Lower lobe of right lung (tissue), 2 donors: ENCODE measurements around the gene EPB41L4B. TPM values are rescaled to one million over a fixed set of nuclear protein-coding genes. Genes with fewer than 3 reads are reported as not detected.

Source experiments
- ATAC-seq, 2 donors: fragments of 200-7000 bp; cut with Tn5 transposase; one replicate each; pipeline ENCODE4 v1.9.1; 2020 to 2022; ENCODE audit warnings: mild to moderate bottlenecking in 2 of 2, moderate library complexity in 2 of 2
- DNase-seq: peaks from one replicate; pipeline ENCODE4 v3.0.0-alpha.2; 2020
- H3K27ac ChIP-seq: fragments of 200-600 bp; one replicate; pipeline ENCODE4 v1.8.0; 2022
- H3K27me3 ChIP-seq: fragments of 200-600 bp; one replicate; pipeline ENCODE4 v1.8.0; 2022; ENCODE audit warnings: low read depth
- H3K36me3 ChIP-seq: fragments of 200-600 bp; one replicate; pipeline ENCODE4 v1.8.0; 2022; ENCODE audit warnings: mild to moderate bottlenecking
- H3K4me1 ChIP-seq: fragments of 200-600 bp; one replicate; pipeline ENCODE4 v1.8.0; 2022
- H3K4me3 ChIP-seq: fragments of 200-600 bp; one replicate; pipeline ENCODE4 v1.8.0; 2022; ENCODE audit warnings: mild to moderate bottlenecking
- H3K9me3 ChIP-seq: fragments of 200-600 bp; one replicate; pipeline ENCODE4 v1.8.0; 2022
- intact Hi-C: fragments of 100-400 bp; cut with DNase I; formaldehyde crosslinking; loops from one replicate; pipeline ENCODE4 v1.11.0; 2022
- total RNA-seq: library from RNA; stranded (reverse); fragmentation: NEBNext Ultra II Directional; extraction: Animal tissue kit (Norgen Biotek cat#: 25700); gene quantifications from one replicate; pipeline ENCODE4 v1.2.1, GENCODE V29; 2021
- TF ChIP-seq, protein P1 (sequence below): fragments of 200-600 bp; IDR thresholded peaks from one replicate; pipeline ENCODE4 v1.8.0; 2022; ENCODE audit warnings: antibody characterized with exemption, mild to moderate bottlenecking
- donor health status: DM: no; HTN: yes; CAD: no; lungs with severe emphysema.

The EPB41L4B gene
- total RNA-seq, 1 donor from 2014 or later = 12.1 TPM

DNA sequence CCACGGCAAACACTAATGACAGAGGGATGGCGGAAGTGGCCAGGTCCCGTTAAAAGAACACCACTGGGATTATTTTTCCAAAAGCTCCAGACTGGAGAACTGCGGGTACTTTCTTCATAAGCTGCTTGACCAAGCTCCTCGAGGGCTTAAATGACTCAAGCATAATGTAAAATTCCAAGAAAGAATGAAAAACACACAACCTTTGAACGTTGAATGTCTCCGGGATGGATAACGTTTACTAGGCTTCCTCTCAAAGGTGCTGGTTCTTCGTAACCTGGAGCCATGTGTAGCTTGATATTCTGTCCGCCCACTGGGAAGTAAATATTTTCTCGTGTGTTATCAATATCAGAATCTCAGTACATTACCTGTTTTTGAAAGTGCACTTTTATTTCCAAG is 67.6 kb downstream of the EPB41L4B start:
- Histone ChIP-seq H3K4me3 (no peak overlapping the region), H3K36me3 (no peaks in the 10 kb centered on the region), H3K4me1 (peaks cover 18% of the 10 kb centered on the region), H3K27ac (no peak overlapping the region), H3K9me3 (no peaks in the 10 kb centered on the region), H3K27me3 (no peaks in the 10 kb centered on the region)
- no peak for ATAC-seq
- intact Hi-C loops = no loop called here
- DNase-seq = no peak
- TF ChIP-seq, protein P1, sequence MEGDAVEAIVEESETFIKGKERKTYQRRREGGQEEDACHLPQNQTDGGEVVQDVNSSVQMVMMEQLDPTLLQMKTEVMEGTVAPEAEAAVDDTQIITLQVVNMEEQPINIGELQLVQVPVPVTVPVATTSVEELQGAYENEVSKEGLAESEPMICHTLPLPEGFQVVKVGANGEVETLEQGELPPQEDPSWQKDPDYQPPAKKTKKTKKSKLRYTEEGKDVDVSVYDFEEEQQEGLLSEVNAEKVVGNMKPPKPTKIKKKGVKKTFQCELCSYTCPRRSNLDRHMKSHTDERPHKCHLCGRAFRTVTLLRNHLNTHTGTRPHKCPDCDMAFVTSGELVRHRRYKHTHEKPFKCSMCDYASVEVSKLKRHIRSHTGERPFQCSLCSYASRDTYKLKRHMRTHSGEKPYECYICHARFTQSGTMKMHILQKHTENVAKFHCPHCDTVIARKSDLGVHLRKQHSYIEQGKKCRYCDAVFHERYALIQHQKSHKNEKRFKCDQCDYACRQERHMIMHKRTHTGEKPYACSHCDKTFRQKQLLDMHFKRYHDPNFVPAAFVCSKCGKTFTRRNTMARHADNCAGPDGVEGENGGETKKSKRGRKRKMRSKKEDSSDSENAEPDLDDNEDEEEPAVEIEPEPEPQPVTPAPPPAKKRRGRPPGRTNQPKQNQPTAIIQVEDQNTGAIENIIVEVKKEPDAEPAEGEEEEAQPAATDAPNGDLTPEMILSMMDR = no peak

DNA sequence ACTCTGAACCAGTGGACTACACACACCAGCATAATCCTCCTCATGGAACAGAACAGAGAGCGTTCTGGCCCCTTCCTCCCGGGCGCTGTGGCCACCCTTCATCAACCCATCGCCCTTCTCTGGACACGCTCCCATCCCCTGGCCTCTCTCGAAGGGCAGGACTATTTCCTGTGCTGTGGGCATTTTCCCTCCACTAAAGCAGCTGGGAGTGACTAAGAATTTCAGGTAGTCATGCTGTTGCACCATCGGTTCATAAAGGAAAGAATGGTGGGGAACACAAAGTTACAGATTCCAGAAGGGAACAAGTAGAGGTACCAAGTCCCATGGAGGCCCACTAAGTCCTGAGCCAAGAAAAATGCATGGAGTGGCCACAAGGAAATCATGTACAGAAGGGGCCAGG is 68.6 kb downstream of the EPB41L4B start:
- intact Hi-C loops = no loop called here
- no peaks in the 10 kb centered on the region for H3K9me3 ChIP-seq
- peaks cover 18% of the 10 kb centered on the region for H3K4me1 ChIP-seq
- no peak overlapping the region for H3K27ac ChIP-seq
- no peak for ATAC-seq
- no peaks in the 10 kb centered on the region for H3K27me3 ChIP-seq
- H3K4me3 ChIP-seq = no peak overlapping the region
- H3K36me3 ChIP-seq = no peaks in the 10 kb centered on the region
- no peak for DNase-seq
- TF ChIP-seq, protein P1 = no peak

DNA sequence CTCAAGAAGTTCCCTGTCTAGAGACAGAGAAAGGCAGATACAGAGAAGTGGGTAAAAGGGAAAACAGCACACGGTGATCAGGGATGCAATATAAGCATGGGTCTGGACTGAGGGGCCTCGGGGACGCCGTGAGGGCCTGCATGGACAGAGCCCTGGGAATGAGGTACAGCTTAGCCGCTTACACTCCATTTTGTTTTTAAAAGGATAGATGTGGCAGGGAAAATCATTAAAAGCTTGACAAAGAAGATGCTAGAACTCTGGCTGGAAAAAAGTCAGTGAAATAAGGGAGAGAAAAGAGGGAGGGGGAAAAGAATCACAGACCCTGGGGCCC is 69.1 kb downstream of the EPB41L4B start:
- Histone ChIP-seq H3K9me3 (no peaks in the 10 kb centered on the region), H3K27me3 (no peaks in the 10 kb centered on the region), H3K4me1 (peaks cover 18% of the 10 kb centered on the region), H3K4me3 (no peak overlapping the region), H3K36me3 (no peaks in the 10 kb centered on the region), H3K27ac (peak overlapping the region; percentile 31)
- intact Hi-C loops = no loop called here
- ATAC-seq (no peak), DNase-seq (no peak)
- TF ChIP-seq, protein P1 = no peak

DNA sequence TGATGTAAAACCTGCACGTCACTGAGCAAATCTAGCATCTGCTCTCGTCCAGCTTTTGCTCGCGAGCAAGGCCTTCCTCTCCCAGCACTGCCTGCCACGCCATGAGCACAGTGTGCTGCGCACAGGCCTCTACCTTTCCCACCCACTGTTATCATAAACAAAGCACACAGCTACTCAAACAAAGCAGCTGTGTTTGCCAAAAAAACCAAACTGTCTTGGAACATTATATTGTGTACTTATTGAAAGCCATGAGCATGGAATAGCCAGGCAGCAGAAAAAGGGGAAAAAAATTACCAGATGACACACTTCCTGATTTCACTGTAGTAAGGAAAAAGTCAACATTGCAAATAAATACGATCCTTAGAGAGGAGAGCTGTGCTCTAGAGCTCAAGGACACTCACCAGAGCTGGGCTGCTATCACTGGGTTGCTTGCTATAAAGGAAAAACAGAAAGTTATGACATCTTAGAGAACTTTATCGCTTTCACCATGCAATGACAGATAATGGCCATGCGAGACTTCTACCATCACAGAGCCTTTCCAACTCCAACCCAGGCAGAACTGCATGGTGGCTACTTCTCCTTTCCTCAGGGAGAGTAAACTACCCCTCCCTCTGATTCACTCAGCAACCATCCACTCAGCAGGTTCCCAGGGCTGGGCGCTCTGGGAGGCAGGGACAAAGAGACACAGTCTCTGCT is 69.6 kb downstream of the EPB41L4B start:
- peaks cover 18% of the 10 kb centered on the region for H3K4me1 ChIP-seq
- H3K27me3 ChIP-seq = no peaks in the 10 kb centered on the region
- ATAC-seq (peak; percentile 80 to 83), DNase-seq (peak; percentile 56)
- no peak overlapping the region for H3K4me3 ChIP-seq
- TF ChIP-seq, protein P1 = no peak
- intact Hi-C loops = no loop called here
- H3K36me3 ChIP-seq = no peaks in the 10 kb centered on the region
- no peaks in the 10 kb centered on the region for H3K9me3 ChIP-seq
- peak overlapping the region; percentile 31 for H3K27ac ChIP-seq

DNA sequence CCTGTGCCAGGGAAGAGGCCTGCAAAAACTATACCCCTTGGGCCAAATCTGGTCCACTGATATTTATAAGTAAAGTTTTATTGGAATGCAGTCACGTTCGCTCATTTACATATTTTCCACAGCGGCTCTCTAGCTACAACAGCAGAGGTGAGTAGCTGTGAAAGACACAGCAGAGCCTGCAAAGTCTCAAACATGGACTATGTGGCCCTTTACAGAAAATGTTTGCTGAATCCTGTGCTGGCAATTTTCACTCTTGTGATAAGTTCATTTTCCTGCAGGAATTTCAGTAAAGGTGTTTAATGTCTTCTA is 70.1 kb downstream of the EPB41L4B start:
- Histone ChIP-seq H3K4me3 (no peak overlapping the region), H3K36me3 (no peaks in the 10 kb centered on the region), H3K9me3 (no peaks in the 10 kb centered on the region), H3K27ac (peak overlapping the region; percentile 31), H3K4me1 (peaks cover 18% of the 10 kb centered on the region), H3K27me3 (no peaks in the 10 kb centered on the region)
- DNase-seq (no peak), ATAC-seq (no peak)
- TF ChIP-seq, protein P1 = no peak
- intact Hi-C loops = no loop called here

DNA sequence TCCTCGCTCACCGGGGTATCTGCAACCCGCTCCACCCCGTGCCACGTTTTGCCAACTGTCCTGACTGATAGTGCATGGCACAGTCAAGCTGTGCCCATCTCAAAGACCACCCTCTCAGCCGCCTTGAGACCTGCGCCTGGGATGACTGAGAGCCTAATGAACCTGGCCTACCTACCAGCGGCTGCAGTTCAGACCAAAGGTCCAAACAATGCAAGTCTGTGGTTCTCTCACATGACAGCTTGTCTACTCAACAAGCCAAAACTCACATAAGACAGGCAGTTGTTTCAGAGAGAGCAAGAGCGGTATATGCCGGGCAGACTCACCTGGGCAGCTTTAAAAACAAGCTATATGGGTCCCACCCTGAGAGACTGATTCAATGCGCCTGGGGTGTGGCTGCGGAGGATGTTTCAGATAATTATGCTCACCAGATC is 70.5 kb downstream of the EPB41L4B start:
- intact Hi-C loops = no loop called here
- H3K27me3 ChIP-seq = no peaks in the 10 kb centered on the region
- peak overlapping the region; percentile 31 for H3K27ac ChIP-seq
- no peak overlapping the region for H3K4me3 ChIP-seq
- H3K36me3 ChIP-seq = no peaks in the 10 kb centered on the region
- TF ChIP-seq, protein P1 = no peak
- peaks cover 18% of the 10 kb centered on the region for H3K4me1 ChIP-seq
- no peaks in the 10 kb centered on the region for H3K9me3 ChIP-seq
- ATAC-seq (no peak), DNase-seq (no peak)
